CD4-positive, alpha-beta T cell (primary cell): Measurements from ENCODE around the gene KIF26B. TPM values are rescaled to one million over a fixed set of nuclear protein-coding genes. Genes with fewer than 3 reads are reported as not detected.

Experiments used
- ATAC-seq: fragments of 200-7000 bp; cut with Tn5 transposase; one replicate; pipeline ENCODE4 v1.10.0; 2022; ENCODE audit warnings: mild to moderate bottlenecking; ENCODE audit not compliant: poor library complexity
- CTCF ChIA-PET: fragments of 350-600 bp; sonication (Branson Sonifier 250); formaldehyde crosslinking; loops from one replicate; lab custom pipeline; 2021; ENCODE audit warnings: antibody characterized with exemption, inconsistent platforms; lab: Charles Lee
- POLR2A ChIA-PET: fragments of 350-600 bp; sonication (Branson Sonifier 250); formaldehyde crosslinking; loops from one replicate; lab custom pipeline; 2021; ENCODE audit warnings: antibody characterized with exemption, inconsistent platforms; lab: Charles Lee
- DNase-seq, 14 experiments: peaks; one replicate each; pipeline ENCODE4 v3.0.0-alpha.2; 2013 to 2020; ENCODE audit warnings: mixed read lengths in 2 of 14
- H3K27ac ChIP-seq, 2 donors: one replicate each; pipeline versions ENCODE4 v1.5.1 to v1.7.0; 2013; ENCODE audit warnings: low read length in 2 of 2, low read depth in 1 of 2, mild to moderate bottlenecking in 1 of 2
- H3K27me3 ChIP-seq, 2 experiments: 1 replicate in 1 of 2; 2 replicates in 1 of 2; pipeline versions ENCODE4 v1.6.1 to v1.7.0; 2013; ENCODE audit warnings: low read length in 2 of 2, control low read depth in 1 of 2, mild to moderate bottlenecking in 1 of 2, moderate library complexity in 1 of 2; ENCODE audit not compliant: insufficient read depth in 2 of 2, control insufficient read depth in 1 of 2
- H3K36me3 ChIP-seq: one replicate; pipeline ENCODE4 v1.6.1; 2013; ENCODE audit warnings: low read length, control low read depth; ENCODE audit not compliant: insufficient read depth
- H3K4me1 ChIP-seq: one replicate; pipeline ENCODE4 v1.6.1; 2013; ENCODE audit warnings: low read length, control low read depth; ENCODE audit not compliant: insufficient read depth
- H3K4me3 ChIP-seq: one replicate; pipeline ENCODE4 v1.5.1; 2013; ENCODE audit warnings: mild to moderate bottlenecking, low read length, moderate library complexity
- H3K9me3 ChIP-seq, 2 experiments: 1 replicate in 1 of 2; 2 replicates in 1 of 2; pipeline versions ENCODE4 v1.6.1 to v1.7.0; 2013; ENCODE audit warnings: low read length in 2 of 2, mild to moderate bottlenecking in 2 of 2, control low read depth in 1 of 2, moderate library complexity in 1 of 2; ENCODE audit not compliant: control insufficient read depth in 1 of 2, insufficient read depth in 1 of 2
- H3K27ac Mint-ChIP-seq: one replicate; pipeline ENCODE4 v1.8.0; 2020; ENCODE audit warnings: mixed read lengths
- H3K27me3 Mint-ChIP-seq: one replicate; pipeline ENCODE4 v1.8.0; 2021; ENCODE audit warnings: mixed read lengths
- H3K36me3 Mint-ChIP-seq: one replicate; pipeline ENCODE4 v1.8.0; 2021; ENCODE audit warnings: low read depth, mixed read lengths
- H3K4me1 Mint-ChIP-seq: one replicate; pipeline ENCODE4 v1.8.0; 2021; ENCODE audit warnings: low read depth, mixed read lengths
- H3K4me3 Mint-ChIP-seq: one replicate; pipeline ENCODE4 v1.8.0; 2020; ENCODE audit warnings: mild to moderate bottlenecking, mixed read lengths
- H3K9me3 Mint-ChIP-seq: one replicate; pipeline ENCODE4 v1.8.0; 2020; ENCODE audit warnings: mixed read lengths
- CTCF ChIP-seq: fragments of 200-600 bp; IDR thresholded peaks from one replicate; pipeline ENCODE4 v1.8.0; 2022; ENCODE audit warnings: antibody characterized with exemption, mild to moderate bottlenecking
- intact Hi-C, 2 experiments: fragments of 100-400 bp; cut with DNase I in 1 of 2; cut with micrococcal nuclease in 1 of 2; formaldehyde crosslinking; loops; one replicate each; pipeline versions ENCODE4 v1.15.1 to v1.9.0; 2023 to 2025; cut with DNase I, micrococcal nuclease
- total RNA-seq, 174 experiments: library from RNA in 2 of 174; stranded (reverse) in 2 of 174; gene quantifications; one replicate each; pipeline ENCODE4 v1.2.3 and lab custom pipeline; 2021 to 2026

KIF26B gene
- total RNA-seq, 2 experiments from 2014 or later = 0.03 TPM; not detected in 1

- ATAC-seq (no peak), DNase-seq (peak in 2 of 14 experiments; percentile 9 to 38)
- H3K36me3 Mint-ChIP-seq = no peaks in the 10 kb centered on the region
- Histone ChIP-seq H3K4me3 (no peak overlapping the region), H3K4me1 (no peaks in the 10 kb centered on the region), H3K9me3 (peaks cover 0 to 19% of the 10 kb centered on the region in 2 experiments), H3K27ac (no peak overlapping the region), H3K27me3 (no peaks in the 10 kb centered on the region), H3K36me3 (no peaks in the 10 kb centered on the region)
- no peak overlapping the region for H3K27ac Mint-ChIP-seq
- no peak overlapping the region for H3K4me3 Mint-ChIP-seq
- TF ChIP-seq CTCF = no peak
- intact Hi-C loops = no loop called here
- ChIA-PET CTCF (no interaction called here), POLR2A (no interaction called here)
- no peaks in the 10 kb centered on the region for H3K9me3 Mint-ChIP-seq
- no peaks in the 10 kb centered on the region for H3K27me3 Mint-ChIP-seq
- no peaks in the 10 kb centered on the region for H3K4me1 Mint-ChIP-seq
Measured at GRCh38 chr1:245673881-245674414, 519.2 kb downstream of the KIF26B start.

GRCh38 chr1:245677461-245678240, 522.9 kb downstream of the KIF26B start:
- CTCF ChIA-PET = no interaction called here
- intact Hi-C loops = no loop called here
- no peak for ATAC-seq

GRCh38 chr1:245678860-245679411, 524.2 kb downstream of the KIF26B start:
- Mint-ChIP-seq H3K27me3 (no peaks in the 10 kb centered on the region), H3K27ac (no peak overlapping the region), H3K9me3 (no peaks in the 10 kb centered on the region), H3K4me3 (no peak overlapping the region), H3K4me1 (no peaks in the 10 kb centered on the region), H3K36me3 (no peaks in the 10 kb centered on the region)
- ChIA-PET POLR2A (no interaction called here), CTCF (no interaction called here)
- no peak overlapping the region for H3K27ac ChIP-seq
- DNase-seq = no peak
- ATAC-seq = no peak
- no peaks in the 10 kb centered on the region for H3K36me3 ChIP-seq
- no peak for TF ChIP-seq CTCF
- intact Hi-C loops = no loop called here
- H3K27me3 ChIP-seq = no peaks in the 10 kb centered on the region
- no peaks in the 10 kb centered on the region for H3K4me1 ChIP-seq
- no peak overlapping the region for H3K4me3 ChIP-seq
- H3K9me3 ChIP-seq = peaks cover 0 to 20% of the 10 kb centered on the region in 2 experiments

More at GRCh38 chr1:245677461-245678240, 522.9 kb downstream of the KIF26B start:
- POLR2A ChIA-PET = no interaction called here
- no peaks in the 10 kb centered on the region for H3K4me1 ChIP-seq
- H3K4me1 Mint-ChIP-seq = no peaks in the 10 kb centered on the region
- H3K27ac Mint-ChIP-seq = no peak overlapping the region
- no peaks in the 10 kb centered on the region for H3K27me3 Mint-ChIP-seq
- H3K9me3 Mint-ChIP-seq = no peaks in the 10 kb centered on the region
- H3K4me3 Mint-ChIP-seq = no peak overlapping the region
- no peak for TF ChIP-seq CTCF
- no peak overlapping the region for H3K27ac ChIP-seq
- H3K4me3 ChIP-seq = no peak overlapping the region
- no peak for DNase-seq
- H3K36me3 Mint-ChIP-seq = no peaks in the 10 kb centered on the region
- H3K36me3 ChIP-seq = no peaks in the 10 kb centered on the region
- peaks cover 0 to 21% of the 10 kb centered on the region in 2 experiments for H3K9me3 ChIP-seq
- H3K27me3 ChIP-seq = no peaks in the 10 kb centered on the region
